Sigmoid colon (tissue), 4 donors: ENCODE data around the gene PPP1R2C.

Experiments used
- POLR2A ChIP-seq, 2 donors: fragments of 450-650 bp; IDR thresholded peaks; one replicate each; pipeline ENCODE4 v1.6.1; 2016; ENCODE audit warnings: antibody characterized with exemption in 2 of 2, mild to moderate bottlenecking in 2 of 2, moderate library complexity in 2 of 2
- POLR2AphosphoS5 ChIP-seq, 4 donors: sonication (generic); formaldehyde crosslinking; IDR thresholded peaks; one replicate each; pipeline ENCODE4 v1.6.1; 2017; ENCODE audit warnings: antibody characterized with exemption in 4 of 4
- TF ChIP-seq, protein P1 (sequence below), 4 experiments: fragments of 450-650 bp in 3 of 4; fragments of 200-600 bp in 1 of 4; IDR thresholded peaks; one replicate each; pipeline ENCODE4 v1.5.1; 2016 to 2019; ENCODE audit warnings: antibody characterized with exemption in 4 of 4, mild to moderate bottlenecking in 3 of 4, moderate library complexity in 2 of 4

DNA sequence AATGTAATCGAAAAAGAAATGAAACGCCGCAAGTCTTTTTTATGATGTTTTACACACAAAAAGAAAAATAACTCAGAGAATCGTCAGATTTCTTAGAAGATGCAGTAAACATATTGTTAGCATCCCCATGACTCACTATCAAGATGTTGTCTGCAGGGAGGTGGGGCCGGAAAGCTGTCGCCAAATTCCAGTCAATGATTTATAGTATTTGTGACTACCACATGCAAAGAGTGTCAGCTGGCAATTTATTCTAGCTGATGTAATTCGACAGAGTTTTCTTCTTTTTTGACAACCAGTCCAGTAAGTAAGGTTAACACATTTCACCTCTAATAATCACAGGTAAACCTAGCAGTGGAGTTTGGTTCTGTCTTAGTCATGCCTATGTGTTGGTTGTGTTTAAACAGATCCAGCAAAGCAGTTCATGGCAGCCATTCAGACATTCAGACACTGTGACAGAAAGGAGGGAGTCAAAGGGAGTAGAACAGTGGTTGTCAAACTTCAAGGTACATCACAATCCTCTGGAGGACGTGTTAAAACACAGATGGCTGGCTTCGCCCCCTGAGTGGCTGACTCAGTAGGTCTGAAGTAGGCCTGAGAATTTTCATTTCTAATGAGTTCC is 19.8 kb upstream of the PPP1R2C start:
- TF ChIP-seq, protein P1, sequence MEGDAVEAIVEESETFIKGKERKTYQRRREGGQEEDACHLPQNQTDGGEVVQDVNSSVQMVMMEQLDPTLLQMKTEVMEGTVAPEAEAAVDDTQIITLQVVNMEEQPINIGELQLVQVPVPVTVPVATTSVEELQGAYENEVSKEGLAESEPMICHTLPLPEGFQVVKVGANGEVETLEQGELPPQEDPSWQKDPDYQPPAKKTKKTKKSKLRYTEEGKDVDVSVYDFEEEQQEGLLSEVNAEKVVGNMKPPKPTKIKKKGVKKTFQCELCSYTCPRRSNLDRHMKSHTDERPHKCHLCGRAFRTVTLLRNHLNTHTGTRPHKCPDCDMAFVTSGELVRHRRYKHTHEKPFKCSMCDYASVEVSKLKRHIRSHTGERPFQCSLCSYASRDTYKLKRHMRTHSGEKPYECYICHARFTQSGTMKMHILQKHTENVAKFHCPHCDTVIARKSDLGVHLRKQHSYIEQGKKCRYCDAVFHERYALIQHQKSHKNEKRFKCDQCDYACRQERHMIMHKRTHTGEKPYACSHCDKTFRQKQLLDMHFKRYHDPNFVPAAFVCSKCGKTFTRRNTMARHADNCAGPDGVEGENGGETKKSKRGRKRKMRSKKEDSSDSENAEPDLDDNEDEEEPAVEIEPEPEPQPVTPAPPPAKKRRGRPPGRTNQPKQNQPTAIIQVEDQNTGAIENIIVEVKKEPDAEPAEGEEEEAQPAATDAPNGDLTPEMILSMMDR (IDR thresholded peaks at IDR 0.05): no peak
- TF ChIP-seq POLR2AphosphoS5 (IDR thresholded peaks at IDR 0.05) (no peak), POLR2A (IDR thresholded peaks at IDR 0.05) (no peak)
